Hepatocyte (in vitro differentiated cells): ENCODE measurements around the gene RNF13.
"Not testable (repeated sequence)": the region's sequence is repeated elsewhere in the genome, so short reads cannot be mapped to it uniquely, and the experiment has no call there.

Source experiments
- EZH2 ChIP-seq: fragments of 200-600 bp; sonication (generic); IDR thresholded peaks from 2 replicates; pipeline ENCODE4 v1.6.1; 2016; ENCODE audit warnings: antibody characterized with exemption, mild to moderate bottlenecking, borderline replicate concordance
- EZH2phosphoT487 ChIP-seq: fragments of 200-600 bp; sonication (generic); IDR thresholded peaks from one replicate; pipeline ENCODE4 v1.6.1; 2018; ENCODE audit warnings: antibody characterized with exemption, mild to moderate bottlenecking, low read depth, moderate library complexity; ENCODE audit not compliant: unreplicated experiment, severe bottlenecking
- TF ChIP-seq, protein P1 (sequence below): fragments of 200-600 bp; sonication (generic); IDR thresholded peaks from 2 replicates; pipeline ENCODE4 v1.5.1; 2016; ENCODE audit warnings: antibody characterized with exemption, mild to moderate bottlenecking; ENCODE audit not compliant: poor library complexity

DNA sequence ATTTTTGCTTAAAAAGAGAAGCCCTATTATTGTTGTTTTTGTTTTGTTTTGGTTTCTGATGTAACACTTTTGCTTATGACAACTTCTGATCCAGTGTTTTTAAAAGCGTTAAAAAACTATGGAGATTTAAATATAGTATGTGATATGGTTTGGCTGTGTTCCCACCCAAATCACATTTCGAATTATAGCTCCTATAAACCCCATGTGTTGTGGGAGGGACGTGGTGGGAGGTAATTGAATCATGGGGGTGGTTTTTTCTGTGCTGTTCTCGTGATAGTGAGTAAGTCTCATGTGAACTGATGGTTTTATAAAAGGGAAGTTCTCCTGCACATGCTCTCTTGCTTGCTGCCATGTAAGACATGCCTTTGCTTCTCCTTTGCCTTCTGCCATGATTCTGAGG, 16.6 kb downstream of the RNF13 start:
- TF ChIP-seq, protein P1, sequence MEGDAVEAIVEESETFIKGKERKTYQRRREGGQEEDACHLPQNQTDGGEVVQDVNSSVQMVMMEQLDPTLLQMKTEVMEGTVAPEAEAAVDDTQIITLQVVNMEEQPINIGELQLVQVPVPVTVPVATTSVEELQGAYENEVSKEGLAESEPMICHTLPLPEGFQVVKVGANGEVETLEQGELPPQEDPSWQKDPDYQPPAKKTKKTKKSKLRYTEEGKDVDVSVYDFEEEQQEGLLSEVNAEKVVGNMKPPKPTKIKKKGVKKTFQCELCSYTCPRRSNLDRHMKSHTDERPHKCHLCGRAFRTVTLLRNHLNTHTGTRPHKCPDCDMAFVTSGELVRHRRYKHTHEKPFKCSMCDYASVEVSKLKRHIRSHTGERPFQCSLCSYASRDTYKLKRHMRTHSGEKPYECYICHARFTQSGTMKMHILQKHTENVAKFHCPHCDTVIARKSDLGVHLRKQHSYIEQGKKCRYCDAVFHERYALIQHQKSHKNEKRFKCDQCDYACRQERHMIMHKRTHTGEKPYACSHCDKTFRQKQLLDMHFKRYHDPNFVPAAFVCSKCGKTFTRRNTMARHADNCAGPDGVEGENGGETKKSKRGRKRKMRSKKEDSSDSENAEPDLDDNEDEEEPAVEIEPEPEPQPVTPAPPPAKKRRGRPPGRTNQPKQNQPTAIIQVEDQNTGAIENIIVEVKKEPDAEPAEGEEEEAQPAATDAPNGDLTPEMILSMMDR: not testable (repeated sequence)
- TF ChIP-seq EZH2, EZH2phosphoT487: not testable (repeated sequence)
